ENCODE results near the gene SLC13A4.

The SLC13A4 gene

GRCh38 chr7:135718794-135719437 is 9.1 kb downstream of the SLC13A4 start:
- no peak for DNase-seq (ENCODE audit: low read depth)

GRCh38 chr7:135718219-135718618 is 9.8 kb downstream of the SLC13A4 start:
- no peak for DNase-seq (ENCODE audit: low read depth)

- DNase-seq (ENCODE audit: low read depth) = no peak
These were observed 10.3 kb downstream of the SLC13A4 start for GRCh38 chr7:135717693-135718092.

- DNase-seq (ENCODE audit: low read depth) = peak; percentile 92
These were observed 11.2 kb downstream of the SLC13A4 start for GRCh38 chr7:135716677-135717238.

- DNase-seq (ENCODE audit: low read depth) = no peak
These were observed 12.3 kb downstream of the SLC13A4 start for GRCh38 chr7:135715673-135716072.

- DNase-seq (ENCODE audit: low read depth) = no peak
These were observed 12.9 kb downstream of the SLC13A4 start for GRCh38 chr7:135715055-135715522.

- peak; percentile 90 for DNase-seq (ENCODE audit: low read depth)
These were observed 13.4 kb downstream of the SLC13A4 start for GRCh38 chr7:135714534-135715009.

GRCh38 chr7:135713836-135714470 is 14.0 kb downstream of the SLC13A4 start:
- peak; percentile 46 for DNase-seq (ENCODE audit: low read depth)

- DNase-seq (ENCODE audit: low read depth) = peak; percentile 27
These were observed 15.2 kb downstream of the SLC13A4 start for GRCh38 chr7:135712796-135713195.

GRCh38 chr7:135712182-135712782 is 15.7 kb downstream of the SLC13A4 start:
- peak; percentile 13 for DNase-seq (ENCODE audit: low read depth)

GRCh38 chr7:135711139-135711469 is 16.9 kb downstream of the SLC13A4 start:
- DNase-seq (ENCODE audit: low read depth) = no peak

- peak; percentile 9 for DNase-seq (ENCODE audit: low read depth)
These were observed 17.4 kb downstream of the SLC13A4 start for GRCh38 chr7:135710417-135711138.

GRCh38 chr7:135709508-135709907 is 18.5 kb downstream of the SLC13A4 start:
- DNase-seq (ENCODE audit: low read depth) = peak; percentile 67

GRCh38 chr7:135708041-135708440 is 19.9 kb downstream of the SLC13A4 start:
- no peak for DNase-seq (ENCODE audit: low read depth)

GRCh38 chr7:135707570-135707966 is 20.4 kb downstream of the SLC13A4 start:
- no peak for DNase-seq (ENCODE audit: low read depth)

GRCh38 chr7:135706858-135707569 is 21.0 kb downstream of the SLC13A4 start:
- no peak for DNase-seq (ENCODE audit: low read depth)

GRCh38 chr7:135706038-135706742 is 21.8 kb downstream of the SLC13A4 start:
- no peak for DNase-seq (ENCODE audit: low read depth)

- no peak for DNase-seq (ENCODE audit: low read depth)
These were observed 23.3 kb downstream of the SLC13A4 start for GRCh38 chr7:135704698-135705097.

- no peak for DNase-seq (ENCODE audit: low read depth)
These were observed 23.9 kb downstream of the SLC13A4 start for GRCh38 chr7:135704074-135704473.

- no peak for DNase-seq (ENCODE audit: low read depth)
These were observed 30.5 kb downstream of the SLC13A4 start for GRCh38 chr7:135697276-135698049.

Data from EH (cell line).